Measurements from ENCODE around the gene MAP3K14. TPM values are rescaled to one million over a fixed set of nuclear protein-coding genes. Genes with fewer than 3 reads are reported as not detected.
"Not testable (repeated sequence)": the region's sequence is repeated elsewhere in the genome, so short reads cannot be mapped to it uniquely, and the experiment has no call there.

The MAP3K14 gene
- total RNA-seq, 4 donors from 2014 or later = 9.6 to 14.4 (median 11.9) TPM

GRCh38 chr17:45257115-45257514 is 59.7 kb downstream of the MAP3K14 start:
- DNase-seq (ENCODE audit: low spot score in 2 of 2) = no peak
- WGBS = 84% methylated on average over 15 of the region's 16 CpGs
- Histone ChIP-seq H3K27ac (no peak overlapping the region), H3K4me1 (peaks cover 12% of the 10 kb centered on the region), H3K36me3 (no peaks in the 10 kb centered on the region), H3K4me3 (no peak overlapping the region), H3K9me3 (no peaks in the 10 kb centered on the region), H3K27me3 (no peaks in the 10 kb centered on the region)
- no peak for TF ChIP-seq CTCF (IDR thresholded peaks at IDR 0.05)
- no peak for TF ChIP-seq EP300 (IDR thresholded peaks at IDR 0.05)
- no peak for TF ChIP-seq POLR2A (IDR thresholded peaks at IDR 0.05)
- no peak for TF ChIP-seq POLR2AphosphoS5 (IDR thresholded peaks at IDR 0.05)

- H3K36me3 ChIP-seq = no peaks in the 10 kb centered on the region
- 69% methylated on average over 10 of the region's 14 CpGs for WGBS
- H3K27ac ChIP-seq = no peak overlapping the region
- DNase-seq (ENCODE audit: low spot score in 2 of 2) = no peak
- H3K4me3 ChIP-seq = no peak overlapping the region
- TF ChIP-seq POLR2A (IDR thresholded peaks at IDR 0.05) (no peak), POLR2AphosphoS5 (IDR thresholded peaks at IDR 0.05) (no peak), EP300 (IDR thresholded peaks at IDR 0.05) (no peak), CTCF (IDR thresholded peaks at IDR 0.05) (no peak)
- no peaks in the 10 kb centered on the region for H3K9me3 ChIP-seq
- H3K27me3 ChIP-seq = no peaks in the 10 kb centered on the region
- H3K4me1 ChIP-seq = peaks cover 5% of the 10 kb centered on the region
Observed at GRCh38 chr17:45256114-45256966, 60.5 kb downstream of the MAP3K14 start.

GRCh38 chr17:45255358-45255757 is 61.5 kb downstream of the MAP3K14 start:
- H3K9me3 ChIP-seq = no peaks in the 10 kb centered on the region
- no peak overlapping the region for H3K27ac ChIP-seq
- DNase-seq (ENCODE audit: low spot score in 2 of 2) = no peak
- peaks cover 5% of the 10 kb centered on the region for H3K4me1 ChIP-seq
- H3K27me3 ChIP-seq = no peaks in the 10 kb centered on the region
- H3K4me3 ChIP-seq = no peak overlapping the region
- H3K36me3 ChIP-seq = no peaks in the 10 kb centered on the region
- WGBS = 87% methylated on average over 4 of the region's 8 CpGs
- TF ChIP-seq POLR2A (IDR thresholded peaks at IDR 0.05) = no peak
- TF ChIP-seq CTCF (IDR thresholded peaks at IDR 0.05) = no peak
- TF ChIP-seq EP300 (IDR thresholded peaks at IDR 0.05) = no peak
- TF ChIP-seq POLR2AphosphoS5 (IDR thresholded peaks at IDR 0.05) = no peak

DNA sequence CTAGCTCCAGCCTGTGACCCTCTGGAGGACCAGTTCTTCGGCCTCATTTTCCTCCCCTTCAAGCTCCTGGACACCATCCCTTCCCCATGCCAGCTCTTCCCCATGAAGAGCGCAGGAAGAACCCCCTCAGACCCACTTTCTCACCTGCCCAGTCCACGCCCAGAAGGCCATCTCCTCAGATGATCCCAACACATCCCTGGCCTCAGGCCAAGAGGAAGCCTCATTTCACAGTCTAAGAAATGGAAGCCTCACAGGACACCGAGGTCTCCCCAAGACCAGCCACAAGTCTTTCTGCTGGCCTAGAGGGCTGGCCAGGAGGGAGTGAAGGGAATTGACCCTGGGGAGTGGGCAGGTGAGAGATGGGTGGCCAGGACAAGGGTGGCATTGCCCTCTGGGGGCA is 62.9 kb downstream of the MAP3K14 start:
- no peaks in the 10 kb centered on the region for H3K36me3 ChIP-seq
- no peak for TF ChIP-seq POLR2A (IDR thresholded peaks at IDR 0.05)
- no peak for TF ChIP-seq CTCF (IDR thresholded peaks at IDR 0.05)
- TF ChIP-seq EP300 (IDR thresholded peaks at IDR 0.05) = no peak
- WGBS = 96% methylated on average over 4 of the region's 4 CpGs
- H3K4me1 ChIP-seq = peaks cover 5% of the 10 kb centered on the region
- H3K27me3 ChIP-seq = no peaks in the 10 kb centered on the region
- H3K27ac ChIP-seq = no peak overlapping the region
- DNase-seq (ENCODE audit: low spot score in 2 of 2) = no peak
- H3K4me3 ChIP-seq = no peak overlapping the region
- no peaks in the 10 kb centered on the region for H3K9me3 ChIP-seq

- not testable (repeated sequence) for H3K9me3 ChIP-seq; H3K4me1 ChIP-seq; H3K27me3 ChIP-seq; H3K27ac ChIP-seq; H3K36me3 ChIP-seq; DNase-seq (ENCODE audit: low spot score in 2 of 2); H3K4me3 ChIP-seq
- WGBS = 91% methylated on average over 7 of the region's 7 CpGs
Observed at GRCh38 chr17:45253237-45253636, 63.6 kb downstream of the MAP3K14 start.

Data from suprapubic skin (tissue), 4 donors.